HL-60 (cell line): ENCODE measurements around the gene GNAQ.
A peak's percentile ranks its signal among the peaks of the same experiment; 100 is the strongest.

ENCODE experiments used
- DNase-seq, 2 experiments: peaks; one replicate each; pipeline ENCODE4 v3.0.0-alpha.2; 2010 to 2020; ENCODE audit warnings: low read depth in 1 of 2, low spot score in 1 of 2
- H3K27ac ChIP-seq: fragments of 250-450 bp; sonication (Bioruptor Pico); replicated peaks from 2 replicates; pipeline ENCODE4 v1.5.1; 2020; ENCODE audit warnings: mild to moderate bottlenecking, moderate library complexity
- H3K27me3 ChIP-seq: fragments of 250-450 bp; sonication (Bioruptor Pico); 2 replicates; pipeline ENCODE4 v1.5.1; 2021; ENCODE audit warnings: mild to moderate bottlenecking, moderate library complexity; ENCODE audit not compliant: insufficient read depth, poor library complexity, severe bottlenecking
- H3K4me3 ChIP-seq: replicated peaks from 2 replicates; pipeline ENCODE4 v1.5.1; 2011; ENCODE audit warnings: mild to moderate bottlenecking, control low read depth, low read length; ENCODE audit not compliant: insufficient read depth
- CTCF ChIP-seq: IDR thresholded peaks from one replicate; pipeline ENCODE4 v1.5.1; 2011; ENCODE audit warnings: low read length, control low read depth, inconsistent platforms; ENCODE audit not compliant: insufficient read depth
- GABPA ChIP-seq: IDR thresholded peaks from 2 replicates; pipeline ENCODE4 v1.6.1; 2012; ENCODE audit warnings: low read depth
- POLR2AphosphoS5 ChIP-seq: IDR thresholded peaks from 2 replicates; pipeline ENCODE4 v1.6.1; 2012; ENCODE audit warnings: low read depth
- SPI1 ChIP-seq: IDR thresholded peaks from 2 replicates; pipeline ENCODE4 v1.6.1; 2012; ENCODE audit warnings: low read depth, mild to moderate bottlenecking, borderline replicate concordance
- TF ChIP-seq, protein P1 (sequence below): IDR thresholded peaks from 2 replicates; pipeline ENCODE4 v1.6.1; 2012; ENCODE audit warnings: low read depth; ENCODE audit not compliant: insufficient replicate concordance

The GNAQ gene

GRCh38 chr9:77968506-77968905 is 63.1 kb downstream of the GNAQ start:
- DNase-seq, result no peak
- Histone ChIP-seq H3K27me3 (no peaks in the 10 kb centered on the region), H3K4me3 (no peak overlapping the region), H3K27ac (no peak overlapping the region)
- TF ChIP-seq, protein P1, sequence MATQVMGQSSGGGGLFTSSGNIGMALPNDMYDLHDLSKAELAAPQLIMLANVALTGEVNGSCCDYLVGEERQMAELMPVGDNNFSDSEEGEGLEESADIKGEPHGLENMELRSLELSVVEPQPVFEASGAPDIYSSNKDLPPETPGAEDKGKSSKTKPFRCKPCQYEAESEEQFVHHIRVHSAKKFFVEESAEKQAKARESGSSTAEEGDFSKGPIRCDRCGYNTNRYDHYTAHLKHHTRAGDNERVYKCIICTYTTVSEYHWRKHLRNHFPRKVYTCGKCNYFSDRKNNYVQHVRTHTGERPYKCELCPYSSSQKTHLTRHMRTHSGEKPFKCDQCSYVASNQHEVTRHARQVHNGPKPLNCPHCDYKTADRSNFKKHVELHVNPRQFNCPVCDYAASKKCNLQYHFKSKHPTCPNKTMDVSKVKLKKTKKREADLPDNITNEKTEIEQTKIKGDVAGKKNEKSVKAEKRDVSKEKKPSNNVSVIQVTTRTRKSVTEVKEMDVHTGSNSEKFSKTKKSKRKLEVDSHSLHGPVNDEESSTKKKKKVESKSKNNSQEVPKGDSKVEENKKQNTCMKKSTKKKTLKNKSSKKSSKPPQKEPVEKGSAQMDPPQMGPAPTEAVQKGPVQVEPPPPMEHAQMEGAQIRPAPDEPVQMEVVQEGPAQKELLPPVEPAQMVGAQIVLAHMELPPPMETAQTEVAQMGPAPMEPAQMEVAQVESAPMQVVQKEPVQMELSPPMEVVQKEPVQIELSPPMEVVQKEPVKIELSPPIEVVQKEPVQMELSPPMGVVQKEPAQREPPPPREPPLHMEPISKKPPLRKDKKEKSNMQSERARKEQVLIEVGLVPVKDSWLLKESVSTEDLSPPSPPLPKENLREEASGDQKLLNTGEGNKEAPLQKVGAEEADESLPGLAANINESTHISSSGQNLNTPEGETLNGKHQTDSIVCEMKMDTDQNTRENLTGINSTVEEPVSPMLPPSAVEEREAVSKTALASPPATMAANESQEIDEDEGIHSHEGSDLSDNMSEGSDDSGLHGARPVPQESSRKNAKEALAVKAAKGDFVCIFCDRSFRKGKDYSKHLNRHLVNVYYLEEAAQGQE, result no peak
- peak; percentile 40; the same call in 1 of the 2 replicates for TF ChIP-seq SPI1

DNA sequence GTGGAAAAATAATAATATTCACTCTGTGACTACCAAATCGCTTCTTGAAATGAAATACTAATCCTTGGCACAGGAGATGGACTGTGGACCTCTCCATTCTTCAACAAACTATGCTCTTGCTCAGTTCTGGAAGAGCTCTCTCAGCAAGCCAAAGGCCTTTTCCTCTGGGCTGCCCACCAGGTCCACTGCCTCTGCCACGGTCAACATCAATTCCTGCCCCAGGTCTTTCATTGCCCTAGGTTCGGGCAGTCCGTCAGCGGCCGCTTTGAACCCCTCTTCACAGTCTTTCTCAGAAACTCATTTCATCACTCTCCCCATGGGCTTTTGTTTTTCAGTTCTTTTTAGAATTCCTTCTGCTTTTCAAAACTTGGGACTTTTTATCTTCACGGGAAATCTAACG is 64.9 kb downstream of the GNAQ start:
- no peak for DNase-seq

DNA sequence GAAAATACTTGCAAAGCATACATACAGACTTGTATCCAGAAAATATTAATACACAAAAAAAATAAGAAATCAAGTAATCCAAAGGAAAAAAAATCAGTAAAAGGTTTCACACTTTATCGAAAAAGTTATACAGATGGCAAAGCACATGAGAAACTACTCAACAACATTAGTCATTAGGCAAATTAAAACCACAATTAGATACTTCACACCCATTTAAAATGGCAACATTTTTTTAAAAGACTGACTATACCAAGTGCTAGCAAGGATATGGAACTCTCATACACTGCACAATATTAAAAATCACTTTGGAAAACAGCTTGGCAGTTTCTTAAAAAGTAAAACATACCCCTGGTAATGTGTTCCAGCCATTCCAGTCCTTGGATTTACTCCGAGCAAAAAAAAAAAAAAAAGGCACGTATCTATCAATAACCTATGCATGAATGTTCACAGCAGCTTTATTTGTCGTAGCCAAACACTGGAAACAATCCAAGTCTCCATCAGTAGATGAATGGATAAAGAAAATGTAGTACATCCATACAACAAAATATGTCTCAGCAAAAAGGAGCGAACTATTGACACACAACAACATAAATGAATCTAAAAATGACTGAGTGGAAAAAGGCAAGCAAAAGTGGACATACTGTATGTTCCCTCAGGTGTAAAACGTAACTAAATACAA is 66.0 kb downstream of the GNAQ start:
- Histone ChIP-seq H3K27ac (no peak overlapping the region), H3K27me3 (no peaks in the 10 kb centered on the region), H3K4me3 (no peak overlapping the region)
- TF ChIP-seq GABPA (no peak), SPI1 (no peak), CTCF (no peak), POLR2AphosphoS5 (no peak)
- TF ChIP-seq, protein P1, result no peak
- DNase-seq, result no peak

More for the DNA sequence above, 64.9 kb downstream of the GNAQ start:
- Histone ChIP-seq H3K4me3 (no peak overlapping the region), H3K27me3 (no peaks in the 10 kb centered on the region), H3K27ac (no peak overlapping the region)
- TF ChIP-seq SPI1, result no peak
- TF ChIP-seq CTCF, result no peak
- no peak for TF ChIP-seq GABPA
- TF ChIP-seq, protein P1, result no peak
- no peak for TF ChIP-seq POLR2AphosphoS5
